ENCODE results near the gene MMP1.

GRCh38 chr11:102788334-102788995, 9.5 kb downstream of the MMP1 start:
- no peak for TF ChIP-seq CTCF (conservative IDR thresholded peaks at IDR 0.05)
- TF ChIP-seq ZFX (IDR thresholded peaks at IDR 0.05), result no peak

Measured in C4-2B (cell line).